ENCODE data around the gene MYH3.

Gene MYH3

DNA sequence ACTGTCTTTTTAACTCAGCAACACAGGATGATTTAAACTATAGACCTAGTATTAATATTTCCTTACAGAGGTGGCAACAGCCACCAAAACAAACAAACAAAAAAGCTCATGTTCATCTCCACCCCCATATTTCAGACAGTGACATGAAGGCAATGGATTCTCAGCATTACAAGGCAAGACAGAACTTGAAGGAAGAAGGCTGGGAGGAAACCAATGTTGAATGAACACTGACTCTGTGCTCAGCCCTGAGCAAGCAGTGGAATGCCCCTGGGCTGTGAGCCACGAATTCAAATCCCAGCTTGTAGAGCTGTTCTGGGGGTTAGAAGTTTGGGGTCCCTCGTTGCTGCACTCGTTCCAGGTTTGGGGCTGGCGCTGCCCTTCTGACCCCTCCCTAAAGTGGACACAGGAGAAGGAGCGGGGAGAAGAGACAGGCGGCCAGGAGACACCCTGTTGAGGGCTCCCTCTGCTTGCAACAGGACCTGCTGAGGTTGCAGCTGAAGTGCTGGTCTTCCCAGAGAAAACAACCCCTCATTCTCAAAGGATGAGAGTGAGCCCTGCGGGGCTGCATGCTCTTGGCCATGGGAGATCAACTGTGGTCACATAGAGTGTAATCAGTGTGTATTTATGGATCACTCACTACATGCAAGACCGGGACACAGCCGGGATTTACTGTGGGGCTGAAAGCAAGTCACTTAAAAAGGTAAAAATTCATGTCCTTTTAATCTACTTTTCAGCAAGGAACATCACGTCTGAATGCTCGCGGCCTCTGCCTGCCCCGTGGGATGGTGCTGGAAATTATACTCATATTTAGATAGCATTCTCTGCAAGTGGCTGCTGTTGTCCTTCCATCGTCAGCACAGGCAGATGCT is 34.3 kb downstream of the MYH3 start:
- TF ChIP-seq, protein P1, sequence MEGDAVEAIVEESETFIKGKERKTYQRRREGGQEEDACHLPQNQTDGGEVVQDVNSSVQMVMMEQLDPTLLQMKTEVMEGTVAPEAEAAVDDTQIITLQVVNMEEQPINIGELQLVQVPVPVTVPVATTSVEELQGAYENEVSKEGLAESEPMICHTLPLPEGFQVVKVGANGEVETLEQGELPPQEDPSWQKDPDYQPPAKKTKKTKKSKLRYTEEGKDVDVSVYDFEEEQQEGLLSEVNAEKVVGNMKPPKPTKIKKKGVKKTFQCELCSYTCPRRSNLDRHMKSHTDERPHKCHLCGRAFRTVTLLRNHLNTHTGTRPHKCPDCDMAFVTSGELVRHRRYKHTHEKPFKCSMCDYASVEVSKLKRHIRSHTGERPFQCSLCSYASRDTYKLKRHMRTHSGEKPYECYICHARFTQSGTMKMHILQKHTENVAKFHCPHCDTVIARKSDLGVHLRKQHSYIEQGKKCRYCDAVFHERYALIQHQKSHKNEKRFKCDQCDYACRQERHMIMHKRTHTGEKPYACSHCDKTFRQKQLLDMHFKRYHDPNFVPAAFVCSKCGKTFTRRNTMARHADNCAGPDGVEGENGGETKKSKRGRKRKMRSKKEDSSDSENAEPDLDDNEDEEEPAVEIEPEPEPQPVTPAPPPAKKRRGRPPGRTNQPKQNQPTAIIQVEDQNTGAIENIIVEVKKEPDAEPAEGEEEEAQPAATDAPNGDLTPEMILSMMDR (conservative IDR thresholded peaks at IDR 0.05), result no peak
- TF ChIP-seq ZFX (IDR thresholded peaks at IDR 0.05), result no peak
- no peak overlapping the region for H3K27ac ChIP-seq

DNA sequence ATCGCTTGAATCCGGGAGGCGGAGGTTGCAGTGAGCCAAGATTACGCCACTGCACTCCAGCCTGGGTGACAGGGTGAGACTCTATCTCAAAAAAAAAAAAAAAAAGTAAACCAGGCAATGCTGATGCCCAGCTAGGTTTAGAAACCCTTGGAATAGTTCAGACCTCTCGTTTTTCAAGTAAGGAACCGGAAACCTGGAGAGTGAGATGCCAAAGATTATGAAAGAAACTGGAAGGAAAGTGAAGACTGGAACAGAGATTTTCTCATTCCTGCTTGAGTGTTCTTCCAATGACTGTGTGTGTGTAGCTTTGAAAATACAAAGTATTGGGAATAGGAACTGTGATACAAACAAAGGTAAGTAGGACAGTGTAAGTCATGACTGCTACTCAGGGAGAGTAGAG is 35.7 kb downstream of the MYH3 start:
- H3K27ac ChIP-seq, result no peak overlapping the region
- TF ChIP-seq, protein P1 (conservative IDR thresholded peaks at IDR 0.05), result no peak
- no peak for TF ChIP-seq ZFX (IDR thresholded peaks at IDR 0.05)

GRCh38 chr17:10620823-10621222 is 36.3 kb downstream of the MYH3 start:
- TF ChIP-seq, protein P1 (conservative IDR thresholded peaks at IDR 0.05), result no peak
- TF ChIP-seq ZFX (IDR thresholded peaks at IDR 0.05), result no peak
- no peak overlapping the region for H3K27ac ChIP-seq

GRCh38 chr17:10618202-10618635 is 38.9 kb downstream of the MYH3 start:
- TF ChIP-seq ZFX (IDR thresholded peaks at IDR 0.05), result no peak
- TF ChIP-seq, protein P1 (conservative IDR thresholded peaks at IDR 0.05), result peak; percentile 97
- no peak overlapping the region for H3K27ac ChIP-seq

- no peak for TF ChIP-seq ZFX (IDR thresholded peaks at IDR 0.05)
- TF ChIP-seq, protein P1 (conservative IDR thresholded peaks at IDR 0.05), result no peak
- H3K27ac ChIP-seq, result no peak overlapping the region
Measured at GRCh38 chr17:10617120-10617505, 40.0 kb downstream of the MYH3 start.

GRCh38 chr17:10616502-10617119 is 40.5 kb downstream of the MYH3 start:
- TF ChIP-seq, protein P1 (conservative IDR thresholded peaks at IDR 0.05), result peak; percentile 99
- no peak for TF ChIP-seq ZFX (IDR thresholded peaks at IDR 0.05)
- no peak overlapping the region for H3K27ac ChIP-seq

DNA sequence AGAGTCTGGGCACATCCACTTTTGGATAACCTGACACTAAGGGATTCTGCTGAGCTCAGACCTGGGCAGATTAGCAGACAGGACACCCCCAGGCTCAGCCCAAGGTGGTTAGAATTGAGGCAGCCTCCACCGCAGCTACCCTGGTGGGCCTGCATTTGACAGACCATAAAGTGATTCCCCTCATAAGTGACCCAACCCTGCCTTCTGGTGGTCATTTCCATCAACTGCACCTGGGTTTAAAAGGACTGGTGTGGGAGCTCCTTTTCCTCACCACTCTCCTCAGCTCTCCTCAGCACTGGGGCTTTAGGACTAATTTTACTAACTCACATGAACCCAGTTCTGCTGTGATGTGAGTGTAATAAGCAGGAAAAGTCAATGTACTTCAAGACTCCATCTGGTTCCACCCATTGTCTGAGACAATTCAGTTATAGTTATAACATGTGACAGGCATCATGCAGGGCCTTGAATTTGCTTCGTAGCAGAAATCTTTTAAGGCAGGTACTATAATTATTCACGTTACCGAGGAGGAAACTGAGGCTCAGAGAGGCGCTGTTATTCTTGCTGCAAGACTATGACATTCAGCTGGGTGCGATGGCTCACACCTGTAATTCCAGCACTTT is 42.5 kb downstream of the MYH3 start:
- H3K27ac ChIP-seq, result no peak overlapping the region
- TF ChIP-seq, protein P1 (conservative IDR thresholded peaks at IDR 0.05), result peak; percentile 87
- no peak for TF ChIP-seq ZFX (IDR thresholded peaks at IDR 0.05)

Measured in C4-2B (cell line).